Right renal pelvis (tissue), 4 donors: ENCODE data around the gene RFTN1. TPM values are rescaled to one million over a fixed set of nuclear protein-coding genes. Genes with fewer than 3 reads are reported as not detected.

Source experiments
- polyA plus RNA-seq, 4 donors: library from polyadenylated mRNA; unstranded; fragments of 120-200 nt; gene quantifications; one replicate each; pipeline ENCODE4 v1.2.1, GENCODE V29; 2013; ENCODE audit not compliant: insufficient read length in 4 of 4

RFTN1 gene
- polyA plus RNA-seq, 4 donors: 29.6 to 33.2 (median 31.4) TPM

Other genes starting within 250 kb of the RFTN1 start
- 10 to 100 TPM; 26.6 to 30.6 (median 29.1) TPM for gene DPH3, start 248.8 kb downstream of the RFTN1 start, polyA plus RNA-seq
- gene OXNAD1, start 248.5 kb downstream of the RFTN1 start, polyA plus RNA-seq: 10 to 100 TPM; 17.3 to 18.5 (median 17.9) TPM
- under 1 TPM in 2 of 4 donors, not detected in 2; 0.01 to 0.07 TPM for gene DAZL, start 91.7 kb upstream of the RFTN1 start, polyA plus RNA-seq